ENCODE measurements around the gene LRRC73. TPM values are rescaled to one million over a fixed set of nuclear protein-coding genes. Genes with fewer than 3 reads are reported as not detected.

Gene LRRC73
- total and polyA plus RNA-seq, 2 of the 8 experiments (the other 6 are each of a cell fraction or from before 2014, with no cell fraction given) = 0.24 to 0.26 TPM

DNA sequence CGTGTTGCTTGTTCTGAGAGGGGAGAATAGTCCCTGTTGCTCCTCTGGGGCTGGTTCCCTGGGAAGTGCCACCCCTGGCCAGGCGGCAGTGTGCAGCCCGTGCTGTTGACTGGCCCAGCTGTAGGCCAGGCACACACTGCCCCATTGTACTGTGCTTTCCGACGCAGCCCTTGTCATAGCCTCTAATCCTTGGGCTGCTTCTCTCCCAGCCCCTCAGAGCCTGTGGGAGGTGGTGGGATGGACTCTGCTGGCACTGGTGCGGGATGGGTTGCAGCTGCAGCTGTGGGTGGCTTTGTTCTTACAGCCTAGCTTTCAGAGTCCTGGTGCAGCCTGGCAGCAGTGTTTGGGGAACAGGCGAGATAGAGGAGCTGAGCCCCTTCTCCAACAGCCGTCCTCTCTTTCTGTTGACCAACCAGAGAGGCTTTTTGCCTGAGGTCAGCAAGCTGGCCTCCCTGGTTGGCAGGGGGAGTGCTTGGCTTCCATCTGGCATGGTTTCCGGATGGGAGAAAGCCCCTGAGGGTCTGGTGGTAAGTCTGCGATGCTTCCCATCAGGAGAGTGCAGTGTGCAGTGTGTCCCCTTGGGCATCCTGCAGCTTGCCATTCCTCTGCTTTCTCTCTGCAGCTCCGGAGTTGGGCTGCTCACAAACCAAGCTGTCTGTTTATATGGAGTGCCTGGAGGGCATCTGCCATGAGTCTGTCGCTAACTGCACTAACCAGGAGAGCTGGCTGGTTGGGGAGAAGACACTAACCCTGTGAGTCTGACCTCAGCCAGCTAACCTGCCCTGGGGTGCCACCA is 20.7 kb downstream of the LRRC73 start:
- TF ChIP-seq NRF1 (IDR thresholded peaks at IDR 0.05; ENCODE audit: low read depth, low read length) (no peak), FOSL1 (IDR thresholded peaks at IDR 0.05; ENCODE audit: insufficient read depth, low read depth, low read length) (no peak), TAF7 (optimal IDR thresholded peaks at IDR 0.05; ENCODE audit: borderline replicate concordance, low read depth, low read length) (no peak)
- Histone ChIP-seq H2BK120ac (replicated peaks; ENCODE audit: low read depth, low read length) (no peak overlapping the region), H3K9me3 (ENCODE audit: insufficient read depth in 2 of 2, low read depth in 1 of 2, low read length in 1 of 2) (no peaks in the 10 kb centered on the region), H3K23me2 (ENCODE audit: low read depth, low read length) (no peaks in the 10 kb centered on the region), H4K91ac (replicated peaks; ENCODE audit: insufficient read length, low read length) (no peak overlapping the region), H3K27me3 (replicated peaks in 1 of 4; ENCODE audit: control insufficient read depth in 3 of 4, extremely low read depth in 1 of 4, insufficient read depth in 3 of 4, low read length in 3 of 4) (no peaks in the 10 kb centered on the region), H2AFZ (ENCODE audit: low read length) (no peak overlapping the region), H2BK12ac (ENCODE audit: low read depth, low read length) (no peak overlapping the region), H2BK20ac (ENCODE audit: low read length) (no peak overlapping the region), H3K79me2 (ENCODE audit: control insufficient read depth in 1 of 2, insufficient read depth in 2 of 2, low read length in 2 of 2) (peaks cover 0 to 64% of the 10 kb centered on the region in 2 experiments; a peak in 3 of 4 replicates), H4K5ac (ENCODE audit: insufficient read length, low read depth, low read length) (no peak overlapping the region), H3K14ac (ENCODE audit: insufficient read length) (no peak overlapping the region), H3K4me1 (replicated peaks in 1 of 4; ENCODE audit: control insufficient read depth in 3 of 4, insufficient read depth in 4 of 4, low read length in 3 of 4) (peaks cover 3 to 10% (median 6%) of the 10 kb centered on the region in 4 experiments; a peak in 3 of 7 replicates), H3K23ac (ENCODE audit: insufficient read length) (no peak overlapping the region), H3K27ac (ENCODE audit: low read depth, low read length) (no peak overlapping the region), H3K4me3 (ENCODE audit: extremely low read depth in 1 of 4, insufficient read depth in 2 of 4, low read depth in 3 of 4, low read length in 4 of 4) (no peak overlapping the region), H3K18ac (ENCODE audit: extremely low read depth, low read length) (no peak overlapping the region), H3K56ac (replicated peaks; ENCODE audit: insufficient read length, low read depth, low read length) (no peak overlapping the region), H3K36me3 (ENCODE audit: control insufficient read depth in 2 of 4, insufficient read depth in 4 of 4, low read length in 3 of 4) (0 out of 8 replicates have a peak, but pooled peaks cover 0 to 3% (median 0%) of the 10 kb centered on the region in 4 experiments), H3K4ac (replicated peaks; ENCODE audit: insufficient read length, low read depth, low read length) (no peak overlapping the region), H3K4me2 (ENCODE audit: insufficient read depth in 1 of 2, low read depth in 2 of 2, low read length in 2 of 2) (no peak overlapping the region), H4K20me1 (replicated peaks in 1 of 2; ENCODE audit: control insufficient read depth in 1 of 2, insufficient read depth in 2 of 2, low read length in 2 of 2) (peaks cover 18 to 38% of the 10 kb centered on the region in 2 experiments), H2BK5ac (ENCODE audit: low read depth, low read length) (no peak overlapping the region), H3K9ac (replicated peaks in 1 of 4; ENCODE audit: extremely low read depth in 1 of 4, low read depth in 3 of 4, low read length in 3 of 4) (0 out of 7 replicates have a peak overlapping the region, but pooled peaks of 1 of the 4 experiments have one; percentile 1), H3K79me1 (ENCODE audit: low read depth, low read length) (peaks cover 30% of the 10 kb centered on the region), H4K8ac (ENCODE audit: extremely low read depth, insufficient read depth, low read length) (peak overlapping the region; percentile 28; the same call in 1 of the 2 replicates), H2BK15ac (ENCODE audit: low read length) (no peak overlapping the region), H2AK5ac (ENCODE audit: low read depth, low read length) (no peak overlapping the region)
- CTCF ChIA-PET (ENCODE audit: partially characterized antibody) = interaction anchor here (0.9 to 32.9 kb wide), 5 partner anchors 6 to 155 kb away, joined by 3 to 536 read pairs (median 495); partner anchors contain the start of genes DLK2, LRRC73 and TJAP1
- WGBS, 2 experiments (ENCODE audit: extremely low coverage in 1 of 2, insufficient coverage in 1 of 2, insufficient read length in 1 of 2, insufficient replicate concordance in 2 of 2, low coverage in 1 of 2, low lambda C conversion rate in 2 of 2, missing lambda C conversion rate in 1 of 2) = 87% methylated on average over 12 of the region's 12 CpGs; no CpG with 5 or more reads in 1 of the 2 experiments
- no peak for DNase-seq (ENCODE audit: low read depth in 1 of 2, low spot score in 2 of 2)
- POLR2A ChIA-PET (ENCODE audit: partially characterized antibody) = interaction anchor here (0.7 to 4.1 kb wide), 9 partner anchors 10 to 62 kb away, joined by 3 to 19 read pairs (median 5); partner anchors contain the start of genes ABCC10, LRRC73 and TJAP1
- FAIRE-seq = no peak
